ENCODE measurements around the gene SIL1.

SIL1 gene

GRCh38 chr5:139155333-139155732 is 42.8 kb downstream of the SIL1 start:
- in situ Hi-C loops (cut with MboI; ENCODE audit: low sequenced_read_pairs): no loop called here
- no peaks in the 10 kb centered on the region for H3K27me3 ChIP-seq (ENCODE audit: low read depth)
- DNase-seq (ENCODE audit: low spot score in 2 of 2): no peak

GRCh38 chr5:139151902-139152301 is 46.3 kb downstream of the SIL1 start:
- DNase-seq (ENCODE audit: low spot score in 2 of 2): no peak
- in situ Hi-C loops (cut with MboI; ENCODE audit: low sequenced_read_pairs): no loop called here
- Histone ChIP-seq H3K4me3 (no peak overlapping the region), H3K27me3 (ENCODE audit: low read depth) (no peaks in the 10 kb centered on the region), H3K4me1 (no peaks in the 10 kb centered on the region), H3K9me3 (no peaks in the 10 kb centered on the region), H3K36me3 (replicated peaks) (no peaks in the 10 kb centered on the region)

More at GRCh38 chr5:139155333-139155732, 42.8 kb downstream of the SIL1 start:
- Histone ChIP-seq H3K9me3 (no peaks in the 10 kb centered on the region), H3K4me3 (no peak overlapping the region), H3K4me1 (no peaks in the 10 kb centered on the region), H3K36me3 (replicated peaks) (no peaks in the 10 kb centered on the region)

GRCh38 chr5:139150367-139150999 is 47.7 kb downstream of the SIL1 start:
- DNase-seq (ENCODE audit: low spot score in 2 of 2): no peak
- in situ Hi-C loops (cut with MboI; ENCODE audit: low sequenced_read_pairs): no loop called here
- no peaks in the 10 kb centered on the region for H3K4me1 ChIP-seq
- no peak overlapping the region for H3K4me3 ChIP-seq
- no peaks in the 10 kb centered on the region for H3K27me3 ChIP-seq (ENCODE audit: low read depth)
- no peaks in the 10 kb centered on the region for H3K36me3 ChIP-seq (replicated peaks)
- no peaks in the 10 kb centered on the region for H3K9me3 ChIP-seq

- H3K4me3 ChIP-seq: no peak overlapping the region
Observed at GRCh38 chr5:139149477-139150199, 48.5 kb downstream of the SIL1 start.

GRCh38 chr5:139148986-139149385 is 49.2 kb downstream of the SIL1 start:
- Histone ChIP-seq H3K27me3 (ENCODE audit: low read depth) (no peaks in the 10 kb centered on the region), H3K4me3 (no peak overlapping the region), H3K36me3 (replicated peaks) (no peaks in the 10 kb centered on the region), H3K9me3 (no peaks in the 10 kb centered on the region), H3K4me1 (no peaks in the 10 kb centered on the region)
- DNase-seq (ENCODE audit: low spot score in 2 of 2): no peak
- in situ Hi-C loops (cut with MboI; ENCODE audit: low sequenced_read_pairs): no loop called here

More at GRCh38 chr5:139149477-139150199, 48.5 kb downstream of the SIL1 start:
- Histone ChIP-seq H3K4me1 (no peaks in the 10 kb centered on the region), H3K36me3 (replicated peaks) (no peaks in the 10 kb centered on the region), H3K9me3 (no peaks in the 10 kb centered on the region), H3K27me3 (ENCODE audit: low read depth) (no peaks in the 10 kb centered on the region)
- in situ Hi-C loops (cut with MboI; ENCODE audit: low sequenced_read_pairs): no loop called here
- no peak for DNase-seq (ENCODE audit: low spot score in 2 of 2)

- Histone ChIP-seq H3K4me1 (no peaks in the 10 kb centered on the region), H3K9me3 (no peaks in the 10 kb centered on the region), H3K36me3 (replicated peaks) (no peaks in the 10 kb centered on the region), H3K4me3 (no peak overlapping the region), H3K27me3 (ENCODE audit: low read depth) (no peaks in the 10 kb centered on the region)
- in situ Hi-C loops (cut with MboI; ENCODE audit: low sequenced_read_pairs): no loop called here
- DNase-seq (ENCODE audit: low spot score in 2 of 2): no peak
Observed at GRCh38 chr5:139148306-139148705, 49.9 kb downstream of the SIL1 start.

GRCh38 chr5:139147483-139148087 is 50.6 kb downstream of the SIL1 start:
- no peaks in the 10 kb centered on the region; the same call in 1 of the 2 replicates for H3K4me1 ChIP-seq
- H3K4me3 ChIP-seq: no peak overlapping the region
- no peak for DNase-seq (ENCODE audit: low spot score in 2 of 2)
- H3K9me3 ChIP-seq: no peaks in the 10 kb centered on the region
- in situ Hi-C loops (cut with MboI; ENCODE audit: low sequenced_read_pairs): no loop called here
- H3K27me3 ChIP-seq (ENCODE audit: low read depth): no peaks in the 10 kb centered on the region
- no peaks in the 10 kb centered on the region for H3K36me3 ChIP-seq (replicated peaks)

GRCh38 chr5:139146809-139147482 is 51.2 kb downstream of the SIL1 start:
- H3K36me3 ChIP-seq (replicated peaks): no peaks in the 10 kb centered on the region
- peaks cover 6% of the 10 kb centered on the region for H3K4me1 ChIP-seq
- H3K9me3 ChIP-seq: no peaks in the 10 kb centered on the region
- no peak for DNase-seq (ENCODE audit: low spot score in 2 of 2)
- in situ Hi-C loops (cut with MboI; ENCODE audit: low sequenced_read_pairs): no loop called here
- H3K27me3 ChIP-seq (ENCODE audit: low read depth): no peaks in the 10 kb centered on the region
- H3K4me3 ChIP-seq: no peak overlapping the region

GRCh38 chr5:139141446-139142204 is 56.5 kb downstream of the SIL1 start:
- Histone ChIP-seq H3K4me1 (peaks cover 13% of the 10 kb centered on the region), H3K27me3 (ENCODE audit: low read depth) (no peaks in the 10 kb centered on the region), H3K36me3 (replicated peaks) (no peaks in the 10 kb centered on the region), H3K9me3 (no peaks in the 10 kb centered on the region), H3K4me3 (no peak overlapping the region)
- DNase-seq (ENCODE audit: low spot score in 2 of 2): peak in 1 of 2 experiments; percentile 39
- in situ Hi-C loops (cut with MboI; ENCODE audit: low sequenced_read_pairs): no loop called here

- Histone ChIP-seq H3K4me1 (peaks cover 13% of the 10 kb centered on the region), H3K36me3 (replicated peaks) (no peaks in the 10 kb centered on the region), H3K9me3 (no peaks in the 10 kb centered on the region), H3K27me3 (ENCODE audit: low read depth) (no peaks in the 10 kb centered on the region), H3K4me3 (no peak overlapping the region)
- no peak for DNase-seq (ENCODE audit: low spot score in 2 of 2)
- in situ Hi-C loops (cut with MboI; ENCODE audit: low sequenced_read_pairs): no loop called here
Observed at GRCh38 chr5:139140591-139141071, 57.5 kb downstream of the SIL1 start.

GRCh38 chr5:139138809-139139208 is 59.4 kb downstream of the SIL1 start:
- DNase-seq (ENCODE audit: low spot score in 2 of 2): no peak
- no peaks in the 10 kb centered on the region for H3K27me3 ChIP-seq (ENCODE audit: low read depth)
- in situ Hi-C loops (cut with MboI; ENCODE audit: low sequenced_read_pairs): no loop called here
- H3K4me3 ChIP-seq: no peak overlapping the region
- H3K36me3 ChIP-seq (replicated peaks): no peaks in the 10 kb centered on the region
- no peaks in the 10 kb centered on the region for H3K9me3 ChIP-seq
- H3K4me1 ChIP-seq: peaks cover 14% of the 10 kb centered on the region

GRCh38 chr5:139138109-139138508 is 60.1 kb downstream of the SIL1 start:
- in situ Hi-C loops (cut with MboI; ENCODE audit: low sequenced_read_pairs): no loop called here
- Histone ChIP-seq H3K9me3 (no peaks in the 10 kb centered on the region), H3K36me3 (replicated peaks) (no peaks in the 10 kb centered on the region), H3K4me1 (peaks cover 21% of the 10 kb centered on the region), H3K27me3 (ENCODE audit: low read depth) (no peaks in the 10 kb centered on the region), H3K4me3 (no peak overlapping the region)
- no peak for DNase-seq (ENCODE audit: low spot score in 2 of 2)

- Histone ChIP-seq H3K4me3 (no peak overlapping the region), H3K27me3 (ENCODE audit: low read depth) (no peaks in the 10 kb centered on the region), H3K4me1 (peaks cover 21% of the 10 kb centered on the region), H3K36me3 (replicated peaks) (no peaks in the 10 kb centered on the region), H3K9me3 (no peaks in the 10 kb centered on the region)
- peak; percentile 32 to 42 for DNase-seq (ENCODE audit: low spot score in 2 of 2)
- in situ Hi-C loops (cut with MboI; ENCODE audit: low sequenced_read_pairs): no loop called here
Observed at GRCh38 chr5:139137697-139138096, 60.5 kb downstream of the SIL1 start.

Data from HAP-1 (cell line).